PC-9 (cell line): ENCODE results near the gene MED13L. TPM values are rescaled to one million over a fixed set of nuclear protein-coding genes. Genes with fewer than 3 reads are reported as not detected.

Source experiments
- BruUV-seq: library from RNA; stranded (reverse); fragments of 400-500 nt; replicated peaks from 2 replicates; lab custom pipeline; 2021; lab: Mats Ljungman, UMichigan
- CTCF ChIA-PET: fragments of 300-600 bp; sonication (Branson Sonifier 250); formaldehyde crosslinking; loops from one replicate; lab custom pipeline; 2022; ENCODE audit warnings: antibody characterized with exemption; lab: Charles Lee
- POLR2A ChIA-PET: fragments of 300-600 bp; sonication (Branson Sonifier 250); formaldehyde crosslinking; loops from one replicate; lab custom pipeline; 2022; ENCODE audit warnings: antibody characterized with exemption; ENCODE audit not compliant: unreplicated experiment; lab: Charles Lee
- DNase-seq, 2 experiments: peaks; one replicate each; pipeline versions ENCODE4 v3.0.0 to v3.0.0-alpha.2; 2015 to 2022; ENCODE audit warnings: mixed read lengths in 1 of 2
- H2AFZ ChIP-seq: fragments of 200-600 bp; sonication (generic); 2 replicates; pipeline ENCODE4 v1.8.1; 2017; ENCODE audit warnings: antibody characterized with exemption
- H3F3A ChIP-seq: fragments of 200-600 bp; sonication (generic); 2 replicates; pipeline ENCODE4 v1.8.1; 2017; ENCODE audit warnings: antibody characterized with exemption, mild to moderate bottlenecking, low read depth; ENCODE audit not compliant: insufficient read depth
- H3K27ac ChIP-seq: fragments of 200-600 bp; sonication (generic); 2 replicates; pipeline ENCODE4 v1.6.1; 2016; ENCODE audit warnings: mixed run types
- H3K27me3 ChIP-seq: fragments of 200-600 bp; sonication (generic); 2 replicates; pipeline ENCODE4 v1.6.1; 2016; ENCODE audit warnings: low read depth, mixed run types; ENCODE audit not compliant: insufficient read depth
- H3K36me3 ChIP-seq: fragments of 200-600 bp; sonication (generic); 2 replicates; pipeline ENCODE4 v1.6.1; 2016; ENCODE audit warnings: low read depth, mixed run types
- H3K4me1 ChIP-seq: fragments of 200-600 bp; sonication (generic); replicated peaks from 2 replicates; pipeline ENCODE4 v1.6.1; 2016; ENCODE audit warnings: mixed run types; ENCODE audit not compliant: insufficient read depth
- H3K4me2 ChIP-seq: fragments of 200-600 bp; sonication (generic); 2 replicates; pipeline ENCODE4 v1.6.1; 2017; ENCODE audit warnings: mixed run types
- H3K4me3 ChIP-seq: fragments of 200-600 bp; sonication (generic); 2 replicates; pipeline ENCODE4 v1.6.1; 2016; ENCODE audit warnings: mixed run types
- H3K79me2 ChIP-seq: fragments of 200-600 bp; sonication (generic); 2 replicates; pipeline ENCODE4 v1.6.1; 2017; ENCODE audit warnings: low read depth, mixed run types
- H3K9me2 ChIP-seq: fragments of 200-600 bp; sonication (generic); 2 replicates; pipeline ENCODE4 v1.8.1; 2017; ENCODE audit warnings: mild to moderate bottlenecking; ENCODE audit not compliant: insufficient read depth
- H3K9me3 ChIP-seq: fragments of 200-600 bp; sonication (generic); 2 replicates; pipeline ENCODE4 v1.8.1; 2016; ENCODE audit warnings: low read depth; ENCODE audit not compliant: insufficient read depth
- H4K20me1 ChIP-seq: fragments of 200-600 bp; sonication (generic); 2 replicates; pipeline ENCODE4 v1.8.1; 2017; ENCODE audit not compliant: insufficient read depth
- EZH2 ChIP-seq: fragments of 200-600 bp; sonication (generic); IDR thresholded peaks from 2 replicates; pipeline ENCODE4 v1.8.0; 2017; ENCODE audit warnings: antibody characterized with exemption, low read depth
- intact Hi-C: fragments of 100-400 bp; cut with micrococcal nuclease; formaldehyde crosslinking; loops from one replicate; pipeline ENCODE4 v1.10.0; 2022; ENCODE audit not compliant: unreplicated experiment
- total RNA-seq: library from RNA; stranded (reverse); gene quantifications from 2 replicates; pipeline ENCODE4 v1.2.3, GENCODE V29; 2021
- TF ChIP-seq, protein P1 (sequence below): fragments of 200-600 bp; sonication (generic); conservative IDR thresholded peaks from 2 replicates; pipeline ENCODE4 v1.6.1; 2017; ENCODE audit warnings: mixed run types, antibody characterized with exemption, mild to moderate bottlenecking, moderate library complexity

Gene MED13L
- total RNA-seq, 1 experiment from 2014 or later = 89.5 TPM

DNA sequence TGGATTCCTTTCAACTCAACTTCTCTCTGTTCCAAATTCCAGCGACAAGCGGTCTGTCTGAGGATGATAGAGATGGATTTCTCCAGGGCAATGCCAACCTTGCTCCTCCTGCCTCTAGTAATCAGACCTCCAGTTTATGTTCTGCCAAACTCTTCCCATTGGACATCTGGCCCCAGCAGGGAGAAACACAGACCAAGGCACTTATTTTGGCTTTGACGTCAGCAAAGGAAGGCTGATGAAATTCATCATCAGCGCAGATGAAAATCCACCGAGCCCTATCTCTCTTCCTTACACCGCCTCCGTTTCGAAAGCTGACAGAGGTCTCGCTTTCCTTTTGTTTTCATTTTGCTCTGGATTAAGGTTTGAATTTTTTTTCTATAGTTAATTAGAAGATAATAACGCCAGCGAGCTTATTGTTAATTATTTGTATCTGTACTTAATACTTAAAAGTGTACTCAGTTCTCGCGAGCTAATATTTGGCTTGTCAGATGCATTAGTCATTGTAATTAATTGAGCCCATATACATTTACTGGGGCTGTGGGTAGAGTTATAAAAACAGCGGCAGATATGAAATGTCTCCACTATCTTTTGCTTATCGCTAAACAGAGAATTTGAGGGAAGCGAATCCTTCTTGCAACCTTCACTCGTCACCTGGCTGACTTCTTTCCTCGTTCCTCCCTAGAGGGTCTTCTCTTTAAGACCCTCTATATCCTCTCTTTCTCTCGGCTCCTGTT lies 35.9 kb upstream of the MED13L start:
- Histone ChIP-seq H3K27me3 (no peaks in the 10 kb centered on the region), H4K20me1 (no peaks in the 10 kb centered on the region), H3F3A (no peaks in the 10 kb centered on the region), H3K4me2 (no peak overlapping the region), H2AFZ (no peak overlapping the region), H3K79me2 (no peaks in the 10 kb centered on the region), H3K27ac (no peak overlapping the region), H3K9me3 (peaks cover 4% of the 10 kb centered on the region), H3K4me3 (no peak overlapping the region), H3K9me2 (no peaks in the 10 kb centered on the region), H3K36me3 (no peaks in the 10 kb centered on the region), H3K4me1 (no peaks in the 10 kb centered on the region)
- no peak for TF ChIP-seq EZH2
- TF ChIP-seq, protein P1, sequence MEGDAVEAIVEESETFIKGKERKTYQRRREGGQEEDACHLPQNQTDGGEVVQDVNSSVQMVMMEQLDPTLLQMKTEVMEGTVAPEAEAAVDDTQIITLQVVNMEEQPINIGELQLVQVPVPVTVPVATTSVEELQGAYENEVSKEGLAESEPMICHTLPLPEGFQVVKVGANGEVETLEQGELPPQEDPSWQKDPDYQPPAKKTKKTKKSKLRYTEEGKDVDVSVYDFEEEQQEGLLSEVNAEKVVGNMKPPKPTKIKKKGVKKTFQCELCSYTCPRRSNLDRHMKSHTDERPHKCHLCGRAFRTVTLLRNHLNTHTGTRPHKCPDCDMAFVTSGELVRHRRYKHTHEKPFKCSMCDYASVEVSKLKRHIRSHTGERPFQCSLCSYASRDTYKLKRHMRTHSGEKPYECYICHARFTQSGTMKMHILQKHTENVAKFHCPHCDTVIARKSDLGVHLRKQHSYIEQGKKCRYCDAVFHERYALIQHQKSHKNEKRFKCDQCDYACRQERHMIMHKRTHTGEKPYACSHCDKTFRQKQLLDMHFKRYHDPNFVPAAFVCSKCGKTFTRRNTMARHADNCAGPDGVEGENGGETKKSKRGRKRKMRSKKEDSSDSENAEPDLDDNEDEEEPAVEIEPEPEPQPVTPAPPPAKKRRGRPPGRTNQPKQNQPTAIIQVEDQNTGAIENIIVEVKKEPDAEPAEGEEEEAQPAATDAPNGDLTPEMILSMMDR = no peak
- POLR2A ChIA-PET = no interaction called here
- intact Hi-C loops = no loop called here
- no TSS peak for BruUV-seq
- no peak for DNase-seq
- CTCF ChIA-PET = no interaction called here

DNA sequence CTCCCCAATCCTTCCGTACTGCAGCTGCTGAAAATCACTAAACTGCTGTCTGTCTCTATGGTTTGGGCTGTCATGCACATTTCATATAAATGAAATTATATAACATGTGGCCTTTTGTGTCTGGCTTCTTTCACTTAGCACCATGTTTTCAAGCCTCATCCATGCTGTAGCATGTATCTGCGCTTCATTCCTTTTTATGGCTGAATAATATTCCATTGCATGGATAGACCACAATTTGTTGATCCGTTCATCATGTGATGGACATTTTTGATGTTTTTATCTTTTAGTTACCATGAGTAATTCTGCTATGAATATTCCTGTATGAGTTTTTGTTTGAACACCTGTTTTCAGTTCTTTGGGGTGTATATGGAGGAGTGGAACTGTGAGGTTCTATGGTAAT lies 32.6 kb upstream of the MED13L start:
- H3K27me3 ChIP-seq = no peaks in the 10 kb centered on the region
- CTCF ChIA-PET = no interaction called here
- POLR2A ChIA-PET = interaction anchor here (0.6 kb wide), 1 partner anchor 28 kb away, joined by 11 read pairs; no protein-coding TSS in a partner anchor
- H3K36me3 ChIP-seq = no peaks in the 10 kb centered on the region
- no peak for DNase-seq
- no peak overlapping the region for H3K4me2 ChIP-seq
- no peaks in the 10 kb centered on the region for H4K20me1 ChIP-seq
- H3K4me1 ChIP-seq = no peaks in the 10 kb centered on the region
- BruUV-seq = no TSS peak
- no peak overlapping the region for H3K27ac ChIP-seq
- H3K9me3 ChIP-seq = peaks cover 4% of the 10 kb centered on the region
- TF ChIP-seq, protein P1 = no peak
- TF ChIP-seq EZH2 = no peak
- H3F3A ChIP-seq = no peaks in the 10 kb centered on the region
- H3K4me3 ChIP-seq = no peak overlapping the region
- intact Hi-C loops = no loop called here
- no peak overlapping the region for H2AFZ ChIP-seq
- no peaks in the 10 kb centered on the region for H3K9me2 ChIP-seq
- H3K79me2 ChIP-seq = no peaks in the 10 kb centered on the region

DNA sequence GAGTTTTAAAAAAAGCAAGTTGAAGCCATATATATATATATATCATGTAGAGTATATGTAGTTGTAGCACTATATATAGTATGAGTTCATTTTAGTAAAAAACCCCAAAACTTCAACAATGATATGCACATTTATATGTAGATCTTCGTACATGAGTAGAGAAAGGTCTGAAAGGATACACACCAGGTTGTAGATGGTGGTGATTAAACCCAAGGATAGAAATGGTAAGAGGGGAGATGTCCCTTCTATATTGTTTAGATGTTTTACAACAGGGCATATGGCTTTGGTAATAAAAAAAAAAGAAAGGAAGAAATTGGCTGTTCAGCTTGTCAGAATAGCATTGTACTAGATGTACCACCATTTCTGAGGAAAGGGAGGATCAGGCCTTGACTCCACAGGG lies 31.9 kb upstream of the MED13L start:
- intact Hi-C loops = no loop called here

More for the DNA sequence above, 31.9 kb upstream of the MED13L start:
- DNase-seq = no peak
- no TSS peak for BruUV-seq
- Histone ChIP-seq H3K27ac (no peak overlapping the region), H3K4me1 (no peaks in the 10 kb centered on the region), H3K79me2 (no peaks in the 10 kb centered on the region), H3F3A (no peaks in the 10 kb centered on the region), H2AFZ (no peak overlapping the region), H3K4me2 (no peak overlapping the region), H4K20me1 (no peaks in the 10 kb centered on the region), H3K9me3 (peaks cover 4% of the 10 kb centered on the region), H3K36me3 (no peaks in the 10 kb centered on the region), H3K4me3 (no peak overlapping the region), H3K27me3 (no peaks in the 10 kb centered on the region), H3K9me2 (no peaks in the 10 kb centered on the region)
- POLR2A ChIA-PET = no interaction called here
- CTCF ChIA-PET = no interaction called here
- no peak for TF ChIP-seq EZH2
- TF ChIP-seq, protein P1 = no peak
